NCI-H1694 (cell line): Measurements from ENCODE around the gene C3orf52.

Experiments
- DNase-seq: peaks from one replicate; lab custom pipeline; 2025; lab: John Stamatoyannopoulos, UW

C3orf52 gene

DNA sequence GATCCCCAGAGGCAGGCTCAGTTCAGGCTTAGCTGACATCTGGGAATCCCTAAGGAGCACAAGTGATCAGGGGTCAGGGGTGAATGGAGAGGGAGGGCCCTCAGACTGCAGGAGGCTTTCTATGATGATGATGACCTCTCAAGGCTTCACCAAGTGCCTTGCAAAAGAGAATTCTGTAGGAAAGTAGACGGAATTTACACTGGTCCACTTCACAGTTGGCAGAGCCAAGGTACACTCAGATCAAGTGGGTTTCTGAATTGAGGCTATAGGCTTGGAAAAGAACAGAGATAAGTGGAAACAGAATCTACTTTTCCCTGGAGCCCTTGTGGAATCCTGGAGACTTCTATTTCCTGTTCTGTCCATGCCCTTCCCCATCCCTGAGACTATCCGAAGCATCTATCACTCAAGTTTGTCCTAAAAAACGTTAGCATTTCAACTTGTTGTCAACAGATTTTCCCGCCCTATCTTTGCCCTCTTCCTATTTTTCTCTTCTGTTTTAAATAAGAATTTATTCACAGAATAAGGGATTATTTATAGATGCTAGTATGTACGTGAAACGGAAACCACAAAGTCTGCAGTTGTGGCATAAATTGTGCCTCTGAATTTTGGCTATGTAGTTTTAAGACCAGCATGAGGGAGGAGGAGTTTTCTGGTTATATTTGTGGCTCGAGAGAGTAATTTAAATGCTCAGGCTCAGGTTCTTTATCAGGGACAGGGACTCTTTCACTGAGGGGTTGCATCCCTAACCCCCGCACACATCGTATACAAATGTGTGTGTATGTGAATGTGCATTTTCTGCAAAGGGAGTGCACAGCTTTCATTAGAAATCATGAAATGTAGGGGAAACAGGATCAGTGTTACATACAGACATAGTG, 34.0 kb downstream of the C3orf52 start:
- DNase-seq = no peak

DNA sequence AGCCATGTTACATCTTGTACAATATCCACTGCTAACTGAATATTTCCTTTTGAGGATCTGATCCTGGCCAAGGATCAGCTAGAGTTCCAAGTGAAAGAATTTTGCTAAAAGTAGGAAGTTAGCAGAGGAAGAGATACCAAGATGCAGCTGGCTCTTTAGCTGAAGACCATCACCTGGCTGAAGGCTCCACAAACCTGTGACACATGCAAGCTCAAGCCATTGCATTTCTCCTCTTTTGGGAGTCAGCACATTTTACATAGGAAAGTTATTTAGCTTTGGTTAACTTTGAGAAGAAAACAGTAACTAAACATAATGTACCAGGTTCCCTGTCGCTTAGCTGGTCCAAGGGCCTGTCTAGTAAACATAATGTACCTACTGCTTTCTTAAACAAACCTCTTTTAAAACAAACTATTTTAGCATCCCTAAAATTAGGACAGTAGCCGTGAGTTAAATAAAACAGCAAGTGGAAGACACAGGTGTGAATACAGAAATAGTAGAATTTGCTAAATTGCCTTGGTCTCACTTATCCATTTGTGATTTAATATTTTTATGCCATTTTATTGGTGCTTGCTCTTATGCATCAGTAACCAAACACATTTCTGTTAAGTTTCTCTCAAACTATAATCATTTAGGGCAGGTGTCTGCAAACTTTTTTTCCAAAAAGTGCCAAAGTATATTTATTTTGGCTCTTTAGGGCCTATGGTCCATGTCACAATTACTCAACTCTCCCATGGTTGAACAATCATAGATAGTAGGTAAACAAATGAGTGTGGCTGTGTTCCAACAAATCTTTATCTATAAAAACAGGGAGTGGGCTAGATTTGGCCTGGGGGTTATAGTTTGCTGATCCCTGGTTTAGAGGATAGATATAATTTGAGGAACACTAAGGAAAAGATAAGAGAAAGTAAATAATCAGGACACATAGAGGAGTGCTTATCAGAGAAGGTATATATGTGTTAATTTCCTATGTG, 35.7 kb downstream of the C3orf52 start:
- no peak for DNase-seq

DNA sequence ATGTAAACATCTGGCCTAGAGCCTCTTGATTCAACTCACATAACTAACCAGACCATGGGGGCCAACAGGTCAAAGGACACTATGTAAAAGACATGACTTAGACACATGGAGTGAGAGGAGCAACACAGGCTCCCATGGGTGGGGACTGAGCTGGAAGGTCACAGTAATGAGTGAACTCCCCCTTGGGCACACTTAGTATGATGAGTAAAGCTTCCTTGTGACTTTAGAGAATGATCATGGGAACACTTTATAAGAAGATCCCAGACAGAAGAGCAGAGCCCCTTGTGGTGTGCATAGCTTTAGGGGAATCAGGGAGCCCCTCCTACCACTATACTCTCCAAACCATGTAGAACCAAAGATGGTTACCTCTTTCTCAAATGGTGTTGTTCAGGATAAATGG, 36.7 kb downstream of the C3orf52 start:
- no peak for DNase-seq

DNA sequence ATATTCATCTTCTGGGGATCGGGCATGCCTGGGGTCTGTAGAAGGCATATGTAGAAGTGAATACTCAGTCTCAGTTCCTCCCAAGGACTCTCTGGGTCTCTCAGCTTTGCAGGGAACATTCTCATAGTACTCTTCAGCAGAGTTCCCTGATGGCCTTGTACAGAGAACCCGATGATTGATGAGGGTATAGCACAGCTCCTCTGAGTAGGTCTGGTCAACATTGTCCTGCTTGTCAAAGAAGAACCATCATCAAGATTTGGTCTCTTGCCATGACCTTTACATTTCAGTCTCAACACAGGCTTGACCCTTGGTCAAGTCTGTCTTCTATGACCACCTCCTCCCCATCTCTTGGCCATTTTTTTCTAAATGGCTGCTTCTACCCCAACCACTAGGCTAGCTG, 37.4 kb downstream of the C3orf52 start:
- DNase-seq = no peak

DNA sequence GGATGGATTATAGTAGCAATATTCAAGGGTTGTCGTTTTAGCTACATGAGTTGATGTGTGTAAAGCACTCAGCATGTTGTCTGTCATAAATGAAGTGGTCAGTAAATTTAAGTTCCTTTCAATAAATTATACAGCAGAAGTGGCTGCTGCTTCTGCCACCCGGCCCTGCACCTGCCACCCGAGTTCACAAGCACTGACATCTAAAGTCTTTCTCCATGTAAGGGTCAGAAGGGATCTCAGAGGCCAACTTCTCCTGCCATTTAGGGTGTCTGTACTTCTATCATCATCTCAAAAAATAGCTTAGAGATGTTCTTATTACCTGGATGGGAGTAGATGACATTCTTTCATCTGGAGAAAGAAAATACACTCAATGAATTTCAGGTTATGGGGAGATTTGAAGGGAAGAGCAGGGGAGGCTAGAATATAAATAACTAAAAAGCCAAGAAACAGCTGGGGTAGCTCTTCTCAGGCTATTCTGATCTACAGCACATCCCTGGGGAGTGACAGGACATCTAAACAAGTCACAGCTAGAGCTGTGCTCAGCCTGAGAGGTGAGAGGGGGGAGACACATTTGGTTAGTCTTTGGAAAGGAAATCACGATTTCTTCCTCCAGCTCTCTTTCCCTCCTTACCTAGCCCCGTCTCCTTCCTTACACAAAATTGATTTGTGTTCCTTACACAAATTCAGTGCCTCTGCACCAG, 38.9 kb downstream of the C3orf52 start:
- no peak for DNase-seq

DNA sequence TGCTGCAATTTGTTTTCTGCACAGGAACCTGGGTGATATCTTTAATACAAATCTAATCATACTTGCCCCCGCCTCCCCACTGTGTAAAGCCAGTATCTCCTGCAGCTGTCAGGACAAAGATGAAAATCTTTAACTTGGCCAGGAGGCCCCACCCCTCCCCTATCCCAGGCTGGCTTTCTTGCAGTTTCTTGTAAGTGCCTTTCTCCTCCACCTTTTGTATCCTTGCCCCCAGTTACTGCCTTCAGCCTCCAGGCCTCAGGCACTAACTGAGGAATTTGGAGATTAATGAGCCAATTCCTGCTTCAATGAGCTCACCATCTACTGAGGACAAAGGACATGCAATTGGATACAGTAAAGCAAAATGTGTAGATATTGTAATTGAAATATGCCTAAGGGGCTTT, 40.3 kb downstream of the C3orf52 start:
- DNase-seq = no peak

DNA sequence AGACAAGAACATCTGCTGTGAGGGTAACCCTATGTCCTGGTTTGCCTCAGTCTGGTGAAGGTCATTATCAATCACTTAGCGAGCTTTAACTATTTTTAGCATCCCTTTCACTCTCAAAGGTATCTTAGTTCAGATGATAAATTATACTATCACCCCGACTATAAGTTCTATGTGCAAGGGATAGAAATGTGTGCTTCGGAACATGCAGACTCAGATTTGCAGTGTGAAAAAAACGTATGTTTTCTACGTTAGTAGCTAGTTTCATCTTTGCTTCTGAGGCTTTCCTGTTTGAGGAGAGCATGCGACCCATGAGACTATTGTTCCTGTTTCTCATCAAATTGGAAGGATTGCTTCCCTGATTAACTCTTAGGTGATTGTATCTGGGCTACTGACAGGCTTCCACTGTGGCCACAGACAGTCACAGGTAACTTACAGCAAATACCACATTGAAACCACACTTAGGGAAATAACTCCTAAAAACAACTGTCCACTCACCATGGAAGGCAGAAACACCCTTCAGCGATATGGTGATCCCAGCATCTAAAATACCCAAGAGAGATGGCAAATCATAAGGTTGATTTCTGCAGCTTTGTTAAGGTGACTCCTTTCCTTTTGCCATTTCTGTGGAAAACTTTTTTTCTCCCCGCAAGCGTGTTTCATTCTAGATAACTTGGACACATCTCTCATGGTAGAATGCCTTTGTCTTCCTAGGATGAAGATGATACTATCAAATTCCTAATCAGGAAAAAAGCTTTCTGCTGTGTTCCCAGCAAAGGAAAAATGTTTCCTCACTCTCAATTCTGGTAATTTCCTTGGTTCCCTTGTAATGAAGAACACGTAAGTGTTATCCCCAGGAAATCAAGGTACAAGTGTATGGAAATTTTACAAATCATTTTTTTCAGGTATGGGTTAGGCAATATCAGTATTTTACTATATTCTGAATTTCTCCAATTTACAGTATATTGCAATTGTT, 41.6 kb downstream of the C3orf52 start:
- DNase-seq = no peak

DNA sequence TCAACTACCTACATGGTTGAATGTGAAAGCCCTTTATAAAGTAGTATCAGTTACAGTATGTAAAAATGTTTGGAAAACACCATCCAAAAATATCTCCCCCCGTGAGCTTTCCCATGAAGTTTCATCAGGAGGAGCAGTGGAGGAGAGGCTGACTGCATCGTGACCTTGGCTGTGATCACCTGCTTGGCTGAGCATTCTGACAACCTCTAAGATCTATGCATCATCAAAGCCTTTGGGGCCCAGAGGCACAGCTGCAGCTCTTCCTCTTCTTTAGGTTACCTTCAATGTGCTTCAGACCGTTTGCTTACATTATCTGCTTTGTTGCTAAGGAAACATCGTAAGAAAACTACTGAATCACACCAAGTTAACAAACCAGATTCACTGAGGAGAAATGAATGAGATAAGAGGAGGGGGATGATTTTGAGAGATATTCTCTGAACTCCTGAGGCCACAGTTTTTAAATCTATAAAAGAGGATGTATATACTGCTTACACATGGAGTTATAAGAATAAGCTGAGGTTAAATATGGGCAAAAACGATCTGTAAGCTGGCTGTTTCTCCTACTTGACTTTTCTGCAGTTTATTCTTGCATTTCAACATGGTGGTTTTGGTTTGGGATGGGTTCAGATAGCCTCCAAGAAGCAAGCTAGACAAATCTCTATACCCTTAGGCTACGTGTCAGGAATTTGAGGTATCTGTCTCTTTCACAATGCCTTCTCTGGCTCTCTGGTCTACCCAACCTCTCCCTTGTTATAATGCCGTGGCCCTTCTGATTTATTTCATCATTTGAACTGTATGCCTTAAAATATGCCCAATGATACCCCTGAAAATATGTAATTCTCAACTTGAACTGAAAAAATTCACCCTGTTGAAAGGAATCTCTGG, 42.9 kb downstream of the C3orf52 start:
- DNase-seq = no peak

DNA sequence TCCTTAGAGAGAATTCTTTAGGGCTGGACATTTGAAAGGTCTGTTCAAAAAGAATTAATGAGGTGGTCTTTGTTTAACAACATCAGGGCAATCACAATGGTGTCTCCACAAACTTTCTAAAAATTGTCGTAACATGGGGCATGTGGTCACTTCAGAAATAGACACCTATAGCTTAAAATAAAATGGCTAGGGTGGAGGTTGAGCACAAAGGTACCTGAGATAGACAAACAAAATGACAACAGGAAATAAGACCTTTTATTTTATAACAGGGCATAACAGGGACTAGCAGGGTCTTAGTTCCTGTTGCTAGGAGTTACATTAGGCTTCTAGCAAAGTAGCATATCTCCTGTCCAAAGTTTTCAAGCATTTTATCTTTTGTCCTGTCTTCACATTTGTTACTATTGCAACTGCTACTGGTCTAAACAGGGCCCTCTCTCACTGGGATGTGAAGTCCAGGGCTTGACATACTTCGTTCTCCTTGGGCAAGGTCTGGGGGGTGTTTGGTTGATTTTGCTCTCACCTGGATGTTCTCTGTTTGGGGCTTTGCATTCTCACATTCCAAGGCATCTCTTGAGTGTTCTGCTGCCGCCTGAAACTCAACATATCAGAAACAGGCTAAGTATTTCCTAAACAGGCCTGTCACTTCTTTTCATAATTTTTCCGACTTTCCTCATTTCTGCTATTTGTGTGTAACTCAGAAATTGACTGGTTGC, 43.9 kb downstream of the C3orf52 start:
- no peak for DNase-seq

DNA sequence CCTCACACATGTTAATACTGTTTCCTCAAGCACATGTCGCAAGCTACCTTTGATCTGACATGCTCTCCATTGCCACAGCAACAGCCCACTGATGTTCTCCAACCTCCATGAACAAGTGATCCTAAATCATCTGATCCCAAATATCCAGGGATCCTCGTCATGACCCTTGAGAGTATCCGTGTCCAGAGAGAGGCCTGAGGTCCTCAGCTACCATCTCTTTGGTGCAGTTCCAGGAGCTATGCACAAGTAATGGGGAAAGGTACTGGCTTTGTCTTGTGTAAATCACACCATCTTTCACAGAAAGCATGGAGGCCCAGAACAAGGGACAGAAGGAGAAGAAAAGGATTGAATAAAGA, 44.4 kb downstream of the C3orf52 start:
- no peak for DNase-seq

DNA sequence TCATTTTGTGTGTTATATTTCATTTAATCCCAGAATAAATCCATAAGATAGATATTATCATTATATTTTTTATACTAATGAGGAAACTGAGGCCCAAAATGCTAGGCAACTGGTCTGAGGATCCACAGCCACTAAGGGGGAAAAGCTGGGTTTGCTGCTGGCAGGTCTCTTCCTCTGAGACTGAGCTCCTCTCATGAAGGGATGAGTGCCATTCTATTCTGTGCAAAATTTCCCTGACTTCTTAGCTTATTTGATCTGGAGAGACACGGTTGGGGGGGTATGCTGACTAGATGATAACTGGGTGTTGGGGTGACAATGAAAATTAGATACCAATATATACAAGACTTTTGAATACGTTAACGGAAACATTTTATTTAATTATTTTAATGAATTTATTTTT, 44.9 kb downstream of the C3orf52 start:
- DNase-seq = no peak

DNA sequence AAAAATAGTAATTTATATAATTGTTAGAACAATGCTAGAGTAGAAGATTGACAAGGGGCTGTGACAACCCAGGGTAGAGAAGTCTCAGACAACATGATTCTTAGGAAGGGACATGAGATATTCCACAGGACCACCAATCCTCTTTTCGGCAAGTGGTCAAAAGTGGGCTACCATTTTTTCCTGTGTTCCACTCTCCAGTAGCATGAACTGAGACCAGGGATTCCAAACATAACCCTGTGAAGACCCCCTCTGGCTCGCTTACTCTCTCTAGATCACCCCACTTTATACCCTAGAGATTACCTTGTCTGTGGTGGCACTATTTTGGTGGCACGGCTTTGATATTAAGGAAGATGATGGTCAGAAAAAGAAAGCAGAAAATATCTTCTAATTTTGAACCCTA, 45.9 kb downstream of the C3orf52 start:
- no peak for DNase-seq

DNA sequence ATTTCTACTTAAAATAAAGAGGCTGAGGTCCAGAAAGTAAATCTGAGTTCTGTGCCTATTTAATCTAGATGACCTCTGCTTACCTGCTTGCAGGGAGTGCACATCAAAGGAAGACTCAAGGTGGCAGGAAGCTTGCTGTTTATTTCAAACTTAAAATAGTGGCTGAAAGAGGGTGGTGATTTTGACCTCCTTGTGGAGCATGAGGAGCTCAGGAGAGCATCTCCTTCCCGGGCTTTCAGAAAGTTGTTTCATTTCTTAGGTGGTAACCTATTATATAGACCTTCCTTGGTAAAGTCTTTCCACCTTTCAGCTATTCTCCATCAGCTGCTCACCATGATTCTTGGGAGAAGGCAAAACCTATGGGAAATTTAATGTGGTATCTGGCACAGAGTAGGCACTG, 46.4 kb downstream of the C3orf52 start:
- DNase-seq = no peak

DNA sequence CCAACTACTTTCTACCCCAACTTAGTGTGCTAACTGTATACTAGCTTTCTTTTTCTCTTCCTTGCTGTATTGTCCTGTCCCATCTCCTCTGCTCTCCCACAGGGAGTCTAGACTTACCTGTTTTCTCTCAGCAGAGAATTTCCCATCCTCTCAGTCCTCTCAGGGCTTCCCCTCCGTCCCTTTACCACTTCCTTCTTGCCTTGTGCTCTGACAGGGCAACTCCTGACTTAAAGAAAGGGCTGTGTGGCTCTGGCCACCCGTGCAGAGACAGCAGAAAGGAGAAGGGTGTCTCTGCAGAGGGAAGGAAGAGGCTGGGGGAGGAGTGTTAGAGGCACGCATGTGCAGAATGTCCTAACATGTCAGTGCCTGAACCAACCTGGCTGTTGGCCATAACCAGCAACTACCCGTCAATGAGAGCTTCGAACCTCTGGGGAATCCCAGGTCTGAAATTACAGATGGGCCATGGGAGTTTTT, 46.8 kb downstream of the C3orf52 start, which contains the start of gene GCSAM:
Gene GCSAM (minus strand): TSS at position 274 of the 474 bp plus-strand sequence. CDS start 128 bp downstream, at position 146.
- no peak for DNase-seq

DNA sequence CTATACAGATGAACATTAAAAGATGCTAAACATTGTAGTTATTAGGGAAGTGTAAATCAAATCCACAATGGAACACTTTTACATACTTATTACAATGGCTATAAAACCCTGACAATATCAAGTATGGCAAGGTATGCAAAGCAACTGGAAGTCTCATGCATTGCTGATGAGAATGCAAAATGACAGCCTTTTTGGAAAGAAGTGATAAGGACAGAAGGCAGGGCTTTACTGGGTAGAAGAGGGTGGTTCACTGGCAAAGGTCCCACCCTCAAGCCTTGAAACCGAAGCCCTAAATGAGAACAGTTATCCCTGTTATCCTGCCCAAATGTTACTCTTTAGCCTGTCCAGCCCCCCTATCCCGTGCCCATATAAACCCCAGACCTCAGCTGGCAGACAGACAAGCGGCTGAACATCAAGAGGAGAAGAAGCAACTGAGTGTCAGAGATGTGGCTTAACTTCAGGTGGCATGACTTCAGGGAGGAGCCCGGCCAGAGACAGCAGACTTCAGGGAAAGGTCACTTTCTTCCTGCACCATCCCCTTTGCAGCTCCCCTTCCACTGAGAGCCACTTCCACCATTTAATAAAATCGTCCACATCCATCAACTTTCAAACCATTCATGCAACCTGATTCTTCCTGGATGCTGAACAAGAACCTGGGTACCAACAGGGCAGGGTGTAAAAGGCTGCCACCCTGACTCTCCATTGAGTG, 47.6 kb downstream of the C3orf52 start:
- DNase-seq = no peak

DNA sequence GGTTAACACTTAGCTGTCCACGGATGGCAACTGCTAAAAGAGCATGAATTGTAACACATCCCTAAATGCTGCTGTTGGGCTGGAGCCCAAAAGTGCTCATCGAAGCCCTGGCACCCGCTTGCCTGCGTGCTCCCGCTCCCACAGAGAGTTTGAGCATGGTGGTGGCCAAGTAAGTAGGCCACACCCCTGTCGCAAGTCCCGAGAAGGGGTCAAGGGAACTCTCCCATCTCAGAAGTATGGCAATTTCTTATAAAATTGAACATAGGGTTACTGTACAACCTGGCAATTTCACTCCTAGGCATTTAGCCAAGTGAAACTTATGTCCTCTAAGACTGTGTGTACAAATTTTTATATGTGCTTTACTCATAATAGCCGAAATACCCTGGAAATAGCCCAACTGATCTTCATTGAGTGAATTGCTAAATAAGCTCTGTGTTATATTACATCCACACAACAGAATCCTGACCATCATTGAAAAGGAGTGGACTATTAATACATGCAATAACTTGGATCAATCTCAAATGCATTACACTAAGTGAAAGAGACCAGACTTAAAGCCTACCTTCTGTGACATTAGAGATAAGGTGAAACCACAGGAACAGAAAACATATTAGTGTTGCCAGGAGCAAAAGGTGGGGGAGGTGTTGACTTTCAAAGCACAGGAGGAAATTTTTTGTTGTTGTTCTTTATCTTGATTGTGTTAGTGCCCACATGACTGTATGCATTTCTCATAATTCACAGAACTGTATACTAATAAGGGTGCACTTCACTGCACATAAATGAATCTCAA, 48.3 kb downstream of the C3orf52 start:
- no peak for DNase-seq

DNA sequence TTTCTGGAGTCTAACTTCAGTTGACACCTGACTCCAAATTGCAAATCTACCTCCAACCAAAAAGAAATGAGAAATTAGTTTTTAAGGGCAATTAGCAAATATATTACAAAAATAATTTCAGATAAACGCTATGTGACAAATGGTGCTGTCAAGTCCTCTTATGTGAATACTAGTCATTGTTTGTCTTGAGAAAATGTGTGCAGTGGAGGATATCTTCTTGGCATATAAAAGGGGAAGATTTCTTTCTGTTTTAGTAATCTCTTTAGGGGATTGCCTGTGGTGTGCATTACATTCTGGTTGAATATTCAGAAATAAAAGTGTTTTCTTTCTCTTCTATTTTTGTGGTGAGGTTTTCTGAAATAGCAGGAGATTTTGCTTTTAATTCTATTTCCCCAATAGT, 49.9 kb downstream of the C3orf52 start:
- DNase-seq = no peak
